Peyer's patch (tissue), 4 donors: Measurements from ENCODE around the gene PCDHA7. TPM values are rescaled to one million over a fixed set of nuclear protein-coding genes. Genes with fewer than 3 reads are reported as not detected.
A peak's percentile ranks its signal among the peaks of the same experiment; 100 is the strongest.
"Not testable (repeated sequence)": the region's sequence is repeated elsewhere in the genome, so short reads cannot be mapped to it uniquely, and the experiment has no call there.

ENCODE experiments used
- DNase-seq, 3 donors: peaks; one replicate each; pipeline ENCODE4 v3.0.0-alpha.2; 2017 to 2019
- H3K27ac ChIP-seq, 4 donors: fragments of 200-600 bp; sonication (generic); one replicate each; pipeline ENCODE4 v1.5.1; 2016 to 2019
- H3K27me3 ChIP-seq, 2 donors: fragments of 200-600 bp; sonication (generic); one replicate each; pipeline ENCODE4 v1.5.1; 2019
- H3K36me3 ChIP-seq, 3 donors: fragments of 200-600 bp; sonication (generic); one replicate each; pipeline ENCODE4 v1.5.1; 2016 to 2019
- H3K4me1 ChIP-seq, 4 donors: fragments of 200-600 bp; sonication (generic); one replicate each; pipeline ENCODE4 v1.5.1; 2016 to 2019
- H3K4me3 ChIP-seq, 4 donors: fragments of 200-600 bp; sonication (generic); 1 replicate in 3 of 4; 2 replicates in 1 of 4; pipeline ENCODE4 v1.5.1; 2016 to 2019; ENCODE audit warnings: mild to moderate bottlenecking in 1 of 4
- H3K9me3 ChIP-seq, 4 donors: fragments of 200-600 bp; sonication (generic); one replicate each; pipeline ENCODE4 v1.5.1; 2016 to 2019; ENCODE audit warnings: mild to moderate bottlenecking in 1 of 4
- CTCF ChIP-seq, 6 experiments: fragments of 450-650 bp in 4 of 6; fragments of 200-600 bp in 2 of 6; sonication (generic) in 1 of 6; IDR thresholded peaks; one replicate each; pipeline ENCODE4 v1.5.1; 2017 to 2019; ENCODE audit warnings: antibody characterized with exemption in 6 of 6, mild to moderate bottlenecking in 3 of 6, moderate library complexity in 1 of 6
- POLR2A ChIP-seq, 2 donors: fragments of 450-650 bp; IDR thresholded peaks; one replicate each; pipeline ENCODE4 v1.5.1; 2017; ENCODE audit warnings: antibody characterized with exemption in 2 of 2, mild to moderate bottlenecking in 2 of 2, moderate library complexity in 2 of 2
- total RNA-seq, 4 donors: library from RNA; depleted of rRNA; stranded (reverse); fragments of >200 nt; gene quantifications; one replicate each; pipeline ENCODE4 v1.1.0, GENCODE V29; 2016

Gene PCDHA7
- total RNA-seq, 4 donors from 2014 or later: 0.27 to 1.7 (median 1.2) TPM; not detected in 1

DNA sequence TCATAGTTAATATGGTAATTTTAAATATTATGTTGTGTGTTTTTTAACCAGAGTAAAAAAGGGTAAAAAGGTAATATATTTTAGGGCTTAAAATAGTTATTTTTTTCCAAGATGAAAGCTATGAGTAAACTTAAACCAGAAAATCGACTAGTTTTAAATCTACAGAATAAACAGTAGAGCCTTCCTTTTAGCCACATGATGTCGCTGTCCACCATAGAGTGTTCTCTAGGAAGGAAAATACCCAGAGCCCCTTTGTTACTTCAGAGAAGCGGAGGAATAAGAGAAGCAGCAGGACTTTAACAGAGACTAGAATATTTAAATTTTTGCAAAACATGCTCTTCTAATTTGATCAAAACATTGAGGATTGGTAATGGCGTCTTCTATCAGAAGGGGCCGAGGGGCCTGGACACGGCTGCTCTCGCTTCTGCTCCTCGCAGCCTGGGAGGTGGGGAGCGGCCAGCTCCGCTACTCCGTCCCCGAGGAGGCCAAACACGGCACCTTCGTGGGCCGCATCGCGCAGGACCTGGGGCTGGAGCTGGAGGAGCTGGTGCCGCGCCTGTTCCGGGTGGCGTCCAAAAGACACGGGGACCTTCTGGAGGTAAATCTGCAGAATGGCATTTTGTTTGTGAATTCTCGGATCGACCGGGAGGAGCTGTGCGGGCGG, 39.3 kb upstream of the PCDHA7 start, which contains the start of gene PCDHA2:
TSS of gene PCDHA2 (plus strand) at position 258 of the 664 bp plus-strand sequence.
- Histone ChIP-seq H3K36me3 (no peaks in the 10 kb centered on the region), H3K27ac (no peak within 1 kb of the TSS), H3K9me3 (peaks cover 0 to 28% (median 5%) of the 10 kb centered on the region in 4 donors), H3K4me1 (no peaks in the 10 kb centered on the region), H3K27me3 (no peaks in the 10 kb centered on the region), H3K4me3 (peak within 1 kb of the TSS in 1 of 4 donors; percentile 9)
- TF ChIP-seq POLR2A (IDR thresholded peaks at IDR 0.05): no peak
- no peak for TF ChIP-seq CTCF (IDR thresholded peaks at IDR 0.05)
- no peak for DNase-seq

- DNase-seq: no peak
- peaks cover 0 to 28% (median 5%) of the 10 kb centered on the region in 4 donors for H3K9me3 ChIP-seq
- no peaks in the 10 kb centered on the region for H3K36me3 ChIP-seq
- no peak overlapping the region for H3K27ac ChIP-seq
- TF ChIP-seq CTCF (IDR thresholded peaks at IDR 0.05) (no peak), POLR2A (IDR thresholded peaks at IDR 0.05) (no peak)
- H3K27me3 ChIP-seq: no peaks in the 10 kb centered on the region
- H3K4me3 ChIP-seq: peak overlapping the region in 1 of 4 donors; percentile 9
- H3K4me1 ChIP-seq: no peaks in the 10 kb centered on the region
Observed at GRCh38 chr5:140795259-140795641, 38.8 kb upstream of the PCDHA7 start.

DNA sequence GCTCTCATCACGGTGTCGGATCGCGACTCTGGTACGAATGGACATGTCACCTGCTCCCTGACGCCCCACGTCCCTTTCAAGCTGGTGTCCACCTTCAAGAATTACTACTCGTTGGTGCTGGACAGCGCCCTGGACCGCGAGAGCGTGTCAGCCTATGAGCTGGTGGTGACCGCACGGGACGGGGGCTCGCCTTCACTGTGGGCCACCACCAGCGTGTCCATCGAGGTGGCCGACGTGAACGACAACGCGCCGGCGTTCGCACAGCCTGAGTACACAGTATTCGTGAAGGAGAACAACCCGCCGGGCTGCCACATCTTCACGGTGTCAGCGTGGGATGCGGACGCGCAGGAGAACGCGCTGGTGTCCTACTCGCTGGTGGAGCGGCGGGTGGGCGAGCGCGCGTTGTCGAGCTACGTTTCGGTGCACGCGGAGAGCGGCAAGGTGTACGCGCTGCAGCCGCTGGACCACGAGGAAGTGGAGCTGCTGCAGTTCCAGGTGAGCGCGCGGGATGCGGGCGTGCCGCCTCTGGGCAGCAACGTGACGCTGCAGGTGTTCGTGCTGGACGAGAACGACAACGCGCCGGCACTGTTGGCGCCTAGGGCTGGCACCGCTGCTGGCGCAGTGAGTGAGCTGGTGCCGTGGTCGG, 37.9 kb upstream of the PCDHA7 start:
- H3K9me3 ChIP-seq: peaks cover 0 to 33% (median 5%) of the 10 kb centered on the region in 4 donors
- H3K36me3 ChIP-seq, H3K27ac ChIP-seq, DNase-seq, H3K4me3 ChIP-seq, H3K4me1 ChIP-seq, H3K27me3 ChIP-seq: not testable (repeated sequence)

GRCh38 chr5:140796718-140797095, 37.4 kb upstream of the PCDHA7 start:
- H3K4me3 ChIP-seq: no peak overlapping the region
- DNase-seq: no peak
- no peak overlapping the region for H3K27ac ChIP-seq
- no peaks in the 10 kb centered on the region for H3K36me3 ChIP-seq
- no peaks in the 10 kb centered on the region for H3K27me3 ChIP-seq
- H3K9me3 ChIP-seq: peaks cover 0 to 36% (median 5%) of the 10 kb centered on the region in 4 donors
- TF ChIP-seq CTCF (IDR thresholded peaks at IDR 0.05): no peak
- TF ChIP-seq POLR2A (IDR thresholded peaks at IDR 0.05): no peak
- no peaks in the 10 kb centered on the region for H3K4me1 ChIP-seq

GRCh38 chr5:140800816-140801493, 33.1 kb upstream of the PCDHA7 start, which contains the start of gene PCDHA3:
Gene PCDHA3 (plus strand): TSS chr5:140801057.
- H3K27ac ChIP-seq: no peak within 1 kb of the TSS
- peaks cover 0 to 33% (median 5%) of the 10 kb centered on the region in 4 donors for H3K9me3 ChIP-seq
- no peaks in the 10 kb centered on the region for H3K27me3 ChIP-seq

More at GRCh38 chr5:140800816-140801493, 33.1 kb upstream of the PCDHA7 start, which contains the start of gene PCDHA3:
- TF ChIP-seq CTCF (IDR thresholded peaks at IDR 0.05) (peak in 1 of 6 experiments; percentile 7), POLR2A (IDR thresholded peaks at IDR 0.05) (no peak)
- no peak for DNase-seq
- no peaks in the 10 kb centered on the region for H3K36me3 ChIP-seq
- peak within 1 kb of the TSS in 2 of 4 donors; percentile 18 to 35 for H3K4me3 ChIP-seq
- no peaks in the 10 kb centered on the region for H3K4me1 ChIP-seq
